ENCODE measurements around the gene ETHE1. TPM values are rescaled to one million over a fixed set of nuclear protein-coding genes. Genes with fewer than 3 reads are reported as not detected.
A peak's percentile ranks its signal among the peaks of the same experiment; 100 is the strongest.

The ETHE1 gene
- total and polyA plus RNA-seq, 2 donors (not counting 1 experiment from before 2014, with no cell fraction given), result 16.0 to 39.4 TPM

DNA sequence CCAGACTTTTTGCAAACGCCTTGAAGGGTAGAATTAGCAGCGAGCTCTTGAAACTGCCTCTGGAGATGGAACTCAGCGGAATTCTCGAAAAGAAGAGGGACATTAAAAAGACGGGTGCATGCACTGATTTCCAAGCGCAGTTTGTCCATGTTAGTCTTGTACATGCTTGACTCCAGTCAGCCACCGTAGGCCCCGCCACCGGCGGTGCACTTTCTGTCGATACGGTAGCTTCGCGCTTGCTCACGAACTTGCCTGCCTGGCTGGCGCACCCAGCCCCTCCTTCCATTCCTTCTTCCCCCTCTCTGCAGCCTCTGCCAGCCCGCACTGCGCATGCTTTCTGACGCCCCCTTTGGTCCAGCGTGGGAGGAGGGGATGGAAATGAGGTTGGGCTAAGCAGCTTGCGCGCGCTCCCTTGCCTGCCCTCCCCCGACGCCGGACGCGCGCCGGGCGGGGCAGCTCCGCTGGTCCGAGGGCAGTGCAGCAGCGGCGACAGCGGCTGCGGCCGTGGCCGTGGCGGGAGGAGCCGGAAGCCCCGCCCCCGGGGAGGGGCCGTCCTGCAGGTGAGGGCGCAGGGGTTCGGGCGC, 6.1 kb upstream of the ETHE1 start, which contains the start of gene ZNF575:
ZNF575 (plus strand) TSS at position 227 of the 584 bp plus-strand sequence. CDS start 1,235 bp downstream, outside the sequence.
- Histone ChIP-seq H3K27ac (ENCODE audit: low read length in 2 of 2) (peak within 1 kb of the TSS; percentile 25 to 67), H3K4me3 (ENCODE audit: control extremely low read depth in 1 of 5, extremely low read depth in 1 of 5, insufficient read depth in 1 of 5, low read depth in 2 of 5, low read length in 4 of 5) (peak within 1 kb of the TSS; percentile 71 to 94 (median 76)), H3K79me2 (ENCODE audit: control insufficient read depth, insufficient read depth, low read length) (no peaks in the 10 kb centered on the region), H3K4me1 (ENCODE audit: control insufficient read depth in 2 of 2, insufficient read depth in 2 of 2, low read length in 2 of 2) (peaks cover 5 to 28% of the 10 kb centered on the region in 2 donors), H3K27me3 (replicated peaks in 1 of 4; ENCODE audit: control extremely low read depth in 1 of 4, control insufficient read depth in 3 of 4, insufficient read depth in 4 of 4, low read length in 3 of 4) (no peaks in the 10 kb centered on the region), H4K20me1 (ENCODE audit: control insufficient read depth, insufficient read depth, low read length, poor library complexity, severe bottlenecking) (no peaks in the 10 kb centered on the region), H3K4me2 (replicated peaks; ENCODE audit: low read depth, low read length, poor library complexity, severe bottlenecking) (peak within 1 kb of the TSS; percentile 93), H3K36me3 (replicated peaks in 1 of 2; ENCODE audit: control extremely low read depth in 1 of 2, control insufficient read depth in 1 of 2, extremely low read depth in 1 of 2, insufficient read depth in 2 of 2, low read length in 1 of 2) (peaks cover 0 to 2% of the 10 kb centered on the region in 2 experiments), H3K9me3 (ENCODE audit: control extremely low read depth in 1 of 3, control insufficient read depth in 2 of 3, insufficient read depth in 1 of 3, low read length in 2 of 3) (peaks cover 0 to 10% (median 0%) of the 10 kb centered on the region in 3 donors), H3K9ac (ENCODE audit: low read length) (peak within 1 kb of the TSS; percentile 77), H2AFZ (ENCODE audit: insufficient read depth, low read depth, low read length, poor library complexity, severe bottlenecking) (peak within 1 kb of the TSS; percentile 82)
- intact Hi-C loops (cut with micrococcal nuclease), result loop anchor here (1.0 to 2.0 kb wide), 6 partner anchors 29 to 135 kb away; partner anchors contain the start of genes IRGQ, PHLDB3, PINLYP and XRCC1
- Mint-ChIP-seq H3K4me3 (peak within 1 kb of the TSS; percentile 91), H3K4me1 (peaks cover 26% of the 10 kb centered on the region), H3K27ac (peak within 1 kb of the TSS; percentile 96), H3K27me3 (no peaks in the 10 kb centered on the region), H3K9me3 (ENCODE audit: insufficient read depth) (peaks cover 3% of the 10 kb centered on the region)
- POLR2A ChIA-PET, result interaction anchor here (0.5 to 2.7 kb wide), 11 partner anchors 9 to 93 kb away, joined by 3 to 12 read pairs (median 5); partner anchors contain the start of genes PHLDB3, PINLYP, XRCC1 and ZNF428
- CTCF ChIA-PET, result interaction anchor here (0.6 to 7.5 kb wide), 15 partner anchors 9 to 1109 kb away, joined by 3 to 74 read pairs (median 4); partner anchors contain the start of genes IRGQ and ZNF576
- peak; percentile 54 for ATAC-seq (ENCODE audit: low read depth)
- WGBS (ENCODE audit: insufficient coverage), result under 1% methylated on average over 43 of the region's 47 CpGs
- no peak for TF ChIP-seq EZH2 (IDR thresholded peaks at IDR 0.05; ENCODE audit: borderline replicate concordance, insufficient read depth, low read depth, low read length, poor library complexity, severe bottlenecking)
- peak; percentile 93 for DNase-seq

DNA sequence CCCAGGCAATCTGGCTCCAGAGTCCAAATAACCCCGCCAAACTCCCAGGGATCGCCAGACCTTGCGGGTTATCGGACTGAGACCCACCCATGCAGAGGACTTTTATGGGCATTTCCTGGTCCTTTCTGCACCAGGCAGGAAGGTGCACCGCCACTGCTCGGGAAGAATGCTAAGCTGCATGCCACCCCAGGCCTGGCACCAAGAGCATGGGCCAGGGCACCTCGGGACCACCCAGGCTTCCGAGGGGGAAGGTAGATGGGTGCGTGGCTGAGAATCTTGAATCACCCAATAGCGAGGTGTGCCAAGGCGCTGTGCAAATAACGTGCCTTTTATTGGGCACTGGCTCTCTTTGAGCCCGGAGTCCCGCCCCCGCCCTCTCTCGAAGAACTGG, 5.6 kb upstream of the ETHE1 start:
- ATAC-seq (ENCODE audit: low read depth) (peak; percentile 7), DNase-seq (no peak)
- peak overlapping the region; percentile 93 for H3K4me2 ChIP-seq (replicated peaks; ENCODE audit: low read depth, low read length, poor library complexity, severe bottlenecking)
- peak overlapping the region; percentile 82 for H2AFZ ChIP-seq (ENCODE audit: insufficient read depth, low read depth, low read length, poor library complexity, severe bottlenecking)
- Mint-ChIP-seq H3K4me1 (peaks cover 26% of the 10 kb centered on the region), H3K4me3 (peak overlapping the region; percentile 91), H3K27ac (peak overlapping the region; percentile 96), H3K27me3 (no peaks in the 10 kb centered on the region), H3K9me3 (ENCODE audit: insufficient read depth) (peaks cover 3% of the 10 kb centered on the region)
- no peaks in the 10 kb centered on the region for H3K27me3 ChIP-seq (replicated peaks in 1 of 4; ENCODE audit: control extremely low read depth in 1 of 4, control insufficient read depth in 3 of 4, insufficient read depth in 4 of 4, low read length in 3 of 4)
- H3K9me3 ChIP-seq (ENCODE audit: control extremely low read depth in 1 of 3, control insufficient read depth in 2 of 3, insufficient read depth in 1 of 3, low read length in 2 of 3), result peaks cover 0 to 10% (median 0%) of the 10 kb centered on the region in 3 donors
- no peaks in the 10 kb centered on the region for H4K20me1 ChIP-seq (ENCODE audit: control insufficient read depth, insufficient read depth, low read length, poor library complexity, severe bottlenecking)
- TF ChIP-seq, protein P1, sequence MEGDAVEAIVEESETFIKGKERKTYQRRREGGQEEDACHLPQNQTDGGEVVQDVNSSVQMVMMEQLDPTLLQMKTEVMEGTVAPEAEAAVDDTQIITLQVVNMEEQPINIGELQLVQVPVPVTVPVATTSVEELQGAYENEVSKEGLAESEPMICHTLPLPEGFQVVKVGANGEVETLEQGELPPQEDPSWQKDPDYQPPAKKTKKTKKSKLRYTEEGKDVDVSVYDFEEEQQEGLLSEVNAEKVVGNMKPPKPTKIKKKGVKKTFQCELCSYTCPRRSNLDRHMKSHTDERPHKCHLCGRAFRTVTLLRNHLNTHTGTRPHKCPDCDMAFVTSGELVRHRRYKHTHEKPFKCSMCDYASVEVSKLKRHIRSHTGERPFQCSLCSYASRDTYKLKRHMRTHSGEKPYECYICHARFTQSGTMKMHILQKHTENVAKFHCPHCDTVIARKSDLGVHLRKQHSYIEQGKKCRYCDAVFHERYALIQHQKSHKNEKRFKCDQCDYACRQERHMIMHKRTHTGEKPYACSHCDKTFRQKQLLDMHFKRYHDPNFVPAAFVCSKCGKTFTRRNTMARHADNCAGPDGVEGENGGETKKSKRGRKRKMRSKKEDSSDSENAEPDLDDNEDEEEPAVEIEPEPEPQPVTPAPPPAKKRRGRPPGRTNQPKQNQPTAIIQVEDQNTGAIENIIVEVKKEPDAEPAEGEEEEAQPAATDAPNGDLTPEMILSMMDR (IDR thresholded peaks at IDR 0.05), result no peak
- no peak for TF ChIP-seq EZH2 (IDR thresholded peaks at IDR 0.05; ENCODE audit: borderline replicate concordance, insufficient read depth, low read depth, low read length, poor library complexity, severe bottlenecking)
- CTCF ChIA-PET, result interaction anchor here (0.6 to 7.5 kb wide), 12 partner anchors 8 to 1109 kb away, joined by 3 to 74 read pairs (median 4); no protein-coding TSS in a partner anchor
- H3K27ac ChIP-seq (ENCODE audit: low read length in 2 of 2), result peak overlapping the region; percentile 23 to 34
- POLR2A ChIA-PET, result interaction anchor here (0.5 to 2.7 kb wide), 10 partner anchors 9 to 93 kb away, joined by 3 to 12 read pairs (median 6); partner anchors contain the start of genes PHLDB3, PINLYP, XRCC1 and ZNF428
- no peaks in the 10 kb centered on the region for H3K79me2 ChIP-seq (ENCODE audit: control insufficient read depth, insufficient read depth, low read length)
- peak overlapping the region; percentile 71 to 94 (median 76) for H3K4me3 ChIP-seq (ENCODE audit: control extremely low read depth in 1 of 5, extremely low read depth in 1 of 5, insufficient read depth in 1 of 5, low read depth in 2 of 5, low read length in 4 of 5)
- intact Hi-C loops (cut with micrococcal nuclease), result loop anchor here (2.0 kb wide), 1 partner anchor 30 kb away; no protein-coding TSS in a partner anchor
- H3K36me3 ChIP-seq (replicated peaks in 1 of 2; ENCODE audit: control extremely low read depth in 1 of 2, control insufficient read depth in 1 of 2, extremely low read depth in 1 of 2, insufficient read depth in 2 of 2, low read length in 1 of 2), result peaks cover 0 to 2% of the 10 kb centered on the region in 2 experiments
- peaks cover 5 to 31% of the 10 kb centered on the region in 2 donors for H3K4me1 ChIP-seq (ENCODE audit: control insufficient read depth in 2 of 2, insufficient read depth in 2 of 2, low read length in 2 of 2)
- 3% methylated on average over 16 of the region's 16 CpGs for WGBS (ENCODE audit: insufficient coverage)
- peak overlapping the region; percentile 77 for H3K9ac ChIP-seq (ENCODE audit: low read length)

Data from B cell (primary cell).